Measurements from ENCODE around the gene C10orf71.

DNA sequence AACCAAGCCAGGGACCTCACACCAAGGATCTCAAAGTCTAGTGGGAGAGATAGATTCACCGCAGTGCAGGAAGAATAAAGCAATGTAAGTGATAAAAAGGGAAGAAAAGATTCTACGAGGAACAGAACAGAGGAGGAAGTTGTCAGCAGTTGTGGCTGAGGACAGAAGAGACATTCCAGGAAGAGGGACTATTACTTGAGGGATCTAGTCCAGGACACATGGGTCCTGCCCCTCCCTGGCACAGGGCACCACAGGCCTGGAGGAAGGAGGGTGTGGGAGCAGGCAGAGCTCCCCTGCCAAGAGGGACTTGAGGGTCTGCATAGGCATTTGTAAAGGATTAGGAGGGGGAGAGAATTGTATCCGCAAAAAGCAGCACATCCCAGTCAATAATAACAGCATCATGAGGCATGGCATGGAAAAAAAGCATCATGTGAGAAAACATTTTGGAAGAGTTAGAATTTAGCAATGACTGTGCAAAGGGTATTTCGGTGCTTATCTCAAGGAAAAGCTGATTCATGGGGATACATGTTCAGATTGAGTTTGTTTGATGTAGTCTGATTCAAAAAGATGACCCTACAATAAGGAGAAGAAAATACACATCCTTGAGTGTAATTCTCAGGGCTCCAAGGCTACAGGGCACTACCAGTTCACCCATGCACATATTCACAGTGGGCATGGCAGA, 12.7 kb downstream of the C10orf71 start:
- TF ChIP-seq ZBTB7A (IDR thresholded peaks at IDR 0.05; ENCODE audit: low read depth) = no peak
- no peak for TF ChIP-seq EP300 (IDR thresholded peaks at IDR 0.05; ENCODE audit: borderline replicate concordance)
- no peak for TF ChIP-seq MAX (IDR thresholded peaks at IDR 0.05)
- no peak for TF ChIP-seq FOXM1 (IDR thresholded peaks at IDR 0.05; ENCODE audit: borderline replicate concordance, low read depth)
- no peak for TF ChIP-seq TCF12 (IDR thresholded peaks at IDR 0.05; ENCODE audit: low read depth)
- no peak for TF ChIP-seq REST (IDR thresholded peaks at IDR 0.05; ENCODE audit: low read depth)
- TF ChIP-seq RAD21 (IDR thresholded peaks at IDR 0.05; ENCODE audit: low read depth) = no peak
- no peak for TF ChIP-seq USF1 (IDR thresholded peaks at IDR 0.05)
- no peak for TF ChIP-seq CREB1 (IDR thresholded peaks at IDR 0.05; ENCODE audit: low read depth)
